Embryonic facial prominence (tissue), 1 donor: ENCODE data around the gene ICE2.
"Not testable (repeated sequence)": the region's sequence is repeated elsewhere in the genome, so short reads cannot be mapped to it uniquely, and the experiment has no call there.

ENCODE experiments used
- DNase-seq: peaks from one replicate; pipeline ENCODE4 v3.0.0-alpha.2; 2016; ENCODE audit errors: extremely low spot score

The ICE2 gene

GRCh38 chr15:60444289-60444912 is 34.5 kb downstream of the ICE2 start:
- peak; percentile 31 for DNase-seq

- no peak for DNase-seq
Observed at GRCh38 chr15:60442763-60443162, 36.2 kb downstream of the ICE2 start.

- DNase-seq = no peak
Observed at GRCh38 chr15:60442031-60442650, 36.8 kb downstream of the ICE2 start.

GRCh38 chr15:60441331-60441730 is 37.6 kb downstream of the ICE2 start:
- no peak for DNase-seq

GRCh38 chr15:60438646-60439045 is 40.3 kb downstream of the ICE2 start:
- DNase-seq = no peak

- no peak for DNase-seq
Observed at GRCh38 chr15:60428935-60429334, 50.0 kb downstream of the ICE2 start.

GRCh38 chr15:60426870-60427508 is 52.0 kb downstream of the ICE2 start:
- no peak for DNase-seq

- no peak for DNase-seq
Observed at GRCh38 chr15:60425461-60425860, 53.5 kb downstream of the ICE2 start.

- DNase-seq = no peak
Observed at GRCh38 chr15:60424006-60424405, 54.9 kb downstream of the ICE2 start.

- DNase-seq = peak; percentile 93
Observed at GRCh38 chr15:60423537-60423936, 55.4 kb downstream of the ICE2 start.

GRCh38 chr15:60421544-60421943 is 57.4 kb downstream of the ICE2 start:
- DNase-seq = no peak

- no peak for DNase-seq
Observed at GRCh38 chr15:60420203-60420716, 58.7 kb downstream of the ICE2 start.

GRCh38 chr15:60419753-60420152 is 59.2 kb downstream of the ICE2 start:
- no peak for DNase-seq

GRCh38 chr15:60418096-60418495 is 60.8 kb downstream of the ICE2 start:
- DNase-seq = no peak

GRCh38 chr15:60417112-60417511 is 61.8 kb downstream of the ICE2 start:
- no peak for DNase-seq

GRCh38 chr15:60416484-60416883 is 62.5 kb downstream of the ICE2 start:
- no peak for DNase-seq

GRCh38 chr15:60414016-60414682 is 64.8 kb downstream of the ICE2 start:
- no peak for DNase-seq

- no peak for DNase-seq
Observed at GRCh38 chr15:60413231-60413824, 65.6 kb downstream of the ICE2 start.

- DNase-seq = not testable (repeated sequence)
Observed at GRCh38 chr15:60412807-60413206, 66.1 kb downstream of the ICE2 start.

GRCh38 chr15:60411774-60412425 is 67.0 kb downstream of the ICE2 start:
- no peak for DNase-seq

- DNase-seq = not testable (repeated sequence)
Observed at GRCh38 chr15:60410350-60410749, 68.6 kb downstream of the ICE2 start.
